ENCODE data around the gene SRRT.
"Not testable (repeated sequence)": the region's sequence is repeated elsewhere in the genome, so short reads cannot be mapped to it uniquely, and the experiment has no call there.

The SRRT gene

GRCh38 chr7:100895956-100896731 lies 21.2 kb downstream of the SRRT start:
- DNase-seq (ENCODE audit: low read depth) = no peak

GRCh38 chr7:100896732-100897608 lies 22.1 kb downstream of the SRRT start:
- DNase-seq (ENCODE audit: low read depth) = no peak

GRCh38 chr7:100897772-100898454 lies 23.0 kb downstream of the SRRT start:
- DNase-seq (ENCODE audit: low read depth) = no peak

GRCh38 chr7:100899432-100899831 lies 24.5 kb downstream of the SRRT start:
- DNase-seq (ENCODE audit: low read depth) = no peak

GRCh38 chr7:100900978-100901377 lies 26.1 kb downstream of the SRRT start:
- DNase-seq (ENCODE audit: low read depth) = no peak

- DNase-seq (ENCODE audit: low read depth) = no peak
These were observed 27.0 kb downstream of the SRRT start for GRCh38 chr7:100901921-100902332.

GRCh38 chr7:100902638-100903037 lies 27.7 kb downstream of the SRRT start:
- no peak for DNase-seq (ENCODE audit: low read depth)

GRCh38 chr7:100908512-100908911 lies 33.6 kb downstream of the SRRT start:
- DNase-seq (ENCODE audit: low read depth) = no peak

- not testable (repeated sequence) for DNase-seq (ENCODE audit: low read depth)
These were observed 35.5 kb downstream of the SRRT start for GRCh38 chr7:100910443-100910842.

- DNase-seq (ENCODE audit: low read depth) = no peak
These were observed 36.6 kb downstream of the SRRT start for GRCh38 chr7:100911484-100911883.

- DNase-seq (ENCODE audit: low read depth) = no peak
These were observed 39.4 kb downstream of the SRRT start for GRCh38 chr7:100914208-100914878.

GRCh38 chr7:100914879-100915447 lies 40.1 kb downstream of the SRRT start:
- no peak for DNase-seq (ENCODE audit: low read depth)

- DNase-seq (ENCODE audit: low read depth) = not testable (repeated sequence)
These were observed 44.4 kb downstream of the SRRT start for GRCh38 chr7:100919335-100919734.

GRCh38 chr7:100919779-100920437 lies 45.0 kb downstream of the SRRT start:
- DNase-seq (ENCODE audit: low read depth) = not testable (repeated sequence)

- DNase-seq (ENCODE audit: low read depth) = no peak
These were observed 46.1 kb downstream of the SRRT start for GRCh38 chr7:100921039-100921438.

- not testable (repeated sequence) for DNase-seq (ENCODE audit: low read depth)
These were observed 48.7 kb downstream of the SRRT start for GRCh38 chr7:100923616-100924015.

GRCh38 chr7:100929808-100930174 lies 54.9 kb downstream of the SRRT start:
- no peak for DNase-seq (ENCODE audit: low read depth)

GRCh38 chr7:100933734-100934133 lies 58.8 kb downstream of the SRRT start:
- DNase-seq (ENCODE audit: low read depth) = no peak

GRCh38 chr7:100935381-100935780 lies 60.5 kb downstream of the SRRT start:
- DNase-seq (ENCODE audit: low read depth) = not testable (repeated sequence)

GRCh38 chr7:100936167-100936566 lies 61.3 kb downstream of the SRRT start:
- DNase-seq (ENCODE audit: low read depth) = not testable (repeated sequence)
